Islet precursor cell (in vitro differentiated cells): Measurements from ENCODE around the gene OR1F1.
"Not testable (repeated sequence)": the region's sequence is repeated elsewhere in the genome, so short reads cannot be mapped to it uniquely, and the experiment has no call there.

Source experiments
- DNase-seq: peaks from one replicate; pipeline ENCODE4 v3.0.0-alpha.2; 2018

OR1F1 gene

DNA sequence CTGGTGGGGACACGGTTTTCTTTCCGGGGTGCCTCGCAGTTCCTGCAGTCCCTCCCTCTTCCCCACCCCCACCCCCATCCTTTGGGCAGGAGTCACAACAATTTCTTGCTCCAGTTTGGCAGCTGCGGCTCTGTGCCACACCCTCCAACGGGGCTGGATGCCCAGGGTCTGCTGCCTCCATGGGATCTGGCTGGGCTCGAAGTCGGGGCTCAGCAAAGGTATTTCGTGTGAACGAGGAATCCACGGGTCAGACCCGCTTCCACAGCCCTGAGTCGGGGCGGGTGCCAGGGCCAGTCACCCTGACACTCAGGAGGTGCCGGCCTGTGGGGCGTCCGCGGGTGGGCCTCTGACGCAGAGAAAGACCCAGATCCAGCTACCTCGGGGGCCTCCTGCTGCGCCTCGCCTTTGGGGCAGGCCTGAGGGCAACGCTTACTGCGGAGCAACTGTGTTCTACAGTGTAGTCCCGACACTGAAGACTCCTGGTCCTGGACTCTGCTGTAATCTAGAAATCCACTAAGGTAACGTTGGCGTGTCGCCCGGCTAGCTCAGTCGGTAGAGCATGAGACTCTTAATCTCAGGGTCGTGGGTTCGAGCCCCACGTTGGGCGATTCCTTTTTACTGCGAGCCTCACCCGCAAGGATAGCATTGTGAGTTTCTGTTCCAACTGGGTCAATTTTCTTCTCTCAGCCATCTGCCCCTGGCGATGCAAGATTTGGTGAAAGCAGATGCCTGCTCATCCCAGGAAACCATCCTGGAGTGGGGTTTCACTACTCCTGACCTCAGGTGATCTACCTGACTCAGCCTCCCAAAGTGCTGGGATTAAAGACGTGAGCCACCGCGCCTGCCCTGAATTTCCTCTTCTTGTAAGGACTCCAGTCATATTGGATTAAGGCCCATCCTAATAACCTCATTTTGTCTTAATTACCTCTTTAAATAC is 12.6 kb upstream of the OR1F1 start:
- DNase-seq = peak; percentile 88

DNA sequence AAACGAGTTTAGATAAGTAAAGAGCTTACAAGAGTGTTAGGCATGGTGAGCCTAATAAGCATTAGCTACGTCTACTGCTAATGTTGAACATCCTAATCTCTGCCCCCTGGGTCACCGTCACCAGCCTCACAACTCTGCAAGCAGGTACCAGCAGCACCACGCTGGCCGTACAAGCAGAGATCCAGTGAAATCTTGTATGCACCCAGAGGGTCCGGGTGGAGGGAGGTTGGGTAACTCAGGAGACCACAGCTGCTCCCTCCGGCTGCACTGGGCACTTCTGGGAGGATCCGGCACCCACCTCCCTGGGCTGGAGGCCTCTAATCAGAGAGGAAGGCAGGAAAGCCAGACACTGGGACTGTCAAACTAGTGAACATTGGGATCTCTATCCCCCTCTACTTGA is 8.4 kb upstream of the OR1F1 start:
- DNase-seq = no peak

- DNase-seq = peak; percentile 60
These were observed 7.5 kb upstream of the OR1F1 start for GRCh38 chr16:3180445-3180878.

- not testable (repeated sequence) for DNase-seq
These were observed 5.8 kb upstream of the OR1F1 start for GRCh38 chr16:3182293-3182607.

DNA sequence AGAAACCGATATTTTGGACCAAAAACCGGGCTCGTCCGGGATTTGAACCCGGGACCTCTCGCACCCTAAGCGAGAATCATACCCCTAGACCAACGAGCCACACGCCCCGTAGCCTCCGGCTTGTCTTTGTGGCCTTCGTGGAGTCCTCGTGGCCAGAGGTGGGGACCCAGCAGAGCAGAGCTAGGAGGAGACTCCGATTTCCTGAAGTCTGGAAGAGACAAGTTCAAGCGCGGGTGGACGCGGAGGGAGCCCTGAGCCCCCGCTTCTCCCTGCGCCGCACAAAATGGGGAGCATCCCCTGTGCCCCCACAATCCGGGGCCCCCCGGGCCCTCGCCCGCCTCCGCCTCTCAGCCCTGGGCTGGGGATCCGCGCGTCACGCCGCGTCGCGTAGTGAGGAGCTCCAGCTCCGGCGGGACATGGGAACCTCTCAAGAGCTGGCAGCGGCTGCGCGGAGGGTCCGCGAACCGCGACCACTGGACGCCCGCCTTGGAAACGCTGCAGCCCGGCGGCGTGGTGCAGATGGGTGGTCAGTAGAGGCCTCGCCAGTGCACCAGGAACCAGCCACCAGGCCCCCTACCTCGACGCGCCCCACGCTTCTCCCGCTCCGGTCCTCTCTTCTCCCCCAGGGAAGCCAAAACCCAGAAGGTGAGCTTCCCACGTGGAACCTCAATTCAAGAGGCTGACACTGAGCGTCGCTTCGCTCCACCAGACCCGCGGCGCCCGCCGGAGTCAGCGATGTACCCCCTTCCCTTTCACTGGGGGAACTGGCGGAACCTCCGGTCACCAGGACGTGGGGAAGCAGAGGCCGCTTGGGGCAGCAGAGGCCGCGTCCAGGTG is 5.2 kb upstream of the OR1F1 start:
- peak; percentile 90 for DNase-seq

DNA sequence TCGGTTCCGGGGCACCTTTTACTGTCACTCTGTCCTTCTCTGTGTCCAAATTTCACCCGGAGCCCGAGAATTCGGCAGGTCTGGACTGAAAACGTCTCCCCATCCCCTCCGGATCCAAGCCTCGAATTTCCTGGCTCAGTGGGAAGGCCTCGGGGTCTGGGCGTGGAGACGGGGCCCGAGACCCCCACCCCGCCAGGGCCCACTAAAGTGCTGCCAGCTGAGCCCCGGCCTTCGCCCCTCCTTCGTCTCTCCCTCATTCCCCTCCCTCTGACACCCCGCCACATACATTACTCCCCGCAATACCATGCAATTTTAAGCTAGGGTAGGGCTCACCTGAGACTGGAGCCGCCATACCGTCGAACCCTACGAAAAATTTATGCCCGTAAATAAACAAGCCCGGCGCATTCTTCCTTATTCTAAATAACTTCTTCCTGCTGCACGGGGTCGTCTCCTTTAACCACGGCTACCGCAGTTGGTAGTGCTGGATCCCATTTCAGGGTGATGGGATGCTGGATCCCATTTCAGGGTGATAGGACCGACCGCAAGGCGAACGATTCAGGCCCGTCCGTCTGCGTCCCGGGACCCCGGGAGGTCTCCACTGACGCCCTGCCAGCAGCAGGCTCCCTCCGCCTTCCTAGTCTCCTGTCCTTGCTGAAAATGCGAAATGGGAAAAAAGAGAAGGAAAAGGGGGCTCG is 4.4 kb upstream of the OR1F1 start:
- peak; percentile 72 for DNase-seq

GRCh38 chr16:3186946-3187690 is 886 bp upstream of the OR1F1 start:
- no peak for DNase-seq

DNA sequence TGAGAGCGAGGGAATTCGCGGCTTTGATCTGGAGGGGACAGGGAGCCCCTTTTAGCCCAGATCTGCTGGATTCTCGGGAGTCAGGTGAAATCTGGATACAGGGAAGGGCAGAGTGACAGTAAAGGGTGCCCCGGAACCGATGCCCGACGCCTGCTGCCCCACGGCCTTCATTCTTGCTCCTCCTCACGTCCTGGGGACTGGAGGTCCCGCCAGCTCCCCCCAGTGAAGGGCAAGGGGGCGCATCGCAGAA is 596 bp downstream of the OR1F1 start:
- DNase-seq = no peak

DNA sequence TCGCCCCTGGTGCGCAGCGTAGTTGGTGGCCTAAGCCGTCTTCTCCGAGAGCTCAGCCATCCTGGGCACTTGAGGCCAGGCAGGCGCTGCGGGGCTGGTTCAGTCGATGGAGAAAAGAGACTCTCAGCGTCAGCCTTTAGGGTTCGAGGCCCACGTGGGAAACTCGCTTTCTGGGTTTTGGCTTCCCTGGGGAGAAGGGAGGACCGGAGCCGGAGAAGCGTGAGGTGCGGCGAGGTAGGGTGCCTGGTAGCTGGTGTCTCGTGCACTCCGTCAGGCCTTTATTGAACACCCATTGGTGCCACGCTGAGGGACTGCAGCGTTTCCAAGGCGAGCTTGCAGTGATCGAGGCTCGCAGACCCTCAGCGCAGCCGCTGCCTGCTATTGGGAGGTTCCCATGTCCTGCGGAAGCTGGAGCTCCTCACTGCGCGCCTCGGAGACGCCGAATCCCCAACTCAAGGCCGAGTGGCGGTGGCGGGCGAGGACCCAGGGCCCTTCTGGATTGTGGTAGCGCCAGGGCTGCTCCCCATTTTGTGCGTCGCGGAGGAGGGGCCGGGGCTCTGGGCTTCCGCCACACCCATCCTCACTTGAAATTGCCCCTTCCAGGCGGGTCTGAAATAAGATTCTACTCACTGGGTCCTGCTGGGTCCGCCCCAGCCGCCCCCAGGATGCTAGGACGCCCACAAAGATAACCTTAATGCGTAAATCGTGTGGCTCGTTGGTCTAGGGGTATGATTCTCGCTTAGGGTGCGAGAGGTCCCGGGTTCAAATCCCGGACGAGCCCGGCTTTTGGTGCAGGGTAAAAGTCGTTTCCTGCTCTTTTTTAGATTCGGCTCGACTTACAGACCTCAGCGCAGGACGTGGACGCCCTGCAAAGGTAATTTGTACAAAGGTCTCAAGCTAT is 1.2 kb downstream of the OR1F1 start:
- peak; percentile 83 for DNase-seq

DNA sequence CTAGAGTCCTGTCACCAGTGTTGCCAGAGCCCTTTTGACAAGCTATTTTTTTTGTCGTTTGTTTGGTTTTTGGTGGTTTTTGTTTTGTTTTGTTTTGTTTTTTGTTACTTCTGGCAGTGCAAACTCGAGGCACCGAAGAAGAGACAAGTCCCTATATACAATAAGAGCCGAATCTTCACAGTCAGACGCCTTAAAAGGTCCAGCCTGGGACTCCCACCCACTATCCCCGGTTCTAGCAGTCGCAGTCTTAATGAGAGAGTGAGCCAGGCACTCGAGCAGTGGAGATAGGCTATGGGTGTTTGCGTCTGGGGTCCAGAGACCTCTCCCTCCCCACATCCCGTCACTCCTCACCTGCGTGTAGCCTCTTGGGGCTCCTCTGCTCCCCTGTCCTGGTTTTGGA is 1.9 kb downstream of the OR1F1 start:
- DNase-seq = no peak

GRCh38 chr16:3190949-3191353 is 2.9 kb downstream of the OR1F1 start:
- DNase-seq = no peak

GRCh38 chr16:3192476-3193019 is 4.5 kb downstream of the OR1F1 start:
- DNase-seq = no peak

DNA sequence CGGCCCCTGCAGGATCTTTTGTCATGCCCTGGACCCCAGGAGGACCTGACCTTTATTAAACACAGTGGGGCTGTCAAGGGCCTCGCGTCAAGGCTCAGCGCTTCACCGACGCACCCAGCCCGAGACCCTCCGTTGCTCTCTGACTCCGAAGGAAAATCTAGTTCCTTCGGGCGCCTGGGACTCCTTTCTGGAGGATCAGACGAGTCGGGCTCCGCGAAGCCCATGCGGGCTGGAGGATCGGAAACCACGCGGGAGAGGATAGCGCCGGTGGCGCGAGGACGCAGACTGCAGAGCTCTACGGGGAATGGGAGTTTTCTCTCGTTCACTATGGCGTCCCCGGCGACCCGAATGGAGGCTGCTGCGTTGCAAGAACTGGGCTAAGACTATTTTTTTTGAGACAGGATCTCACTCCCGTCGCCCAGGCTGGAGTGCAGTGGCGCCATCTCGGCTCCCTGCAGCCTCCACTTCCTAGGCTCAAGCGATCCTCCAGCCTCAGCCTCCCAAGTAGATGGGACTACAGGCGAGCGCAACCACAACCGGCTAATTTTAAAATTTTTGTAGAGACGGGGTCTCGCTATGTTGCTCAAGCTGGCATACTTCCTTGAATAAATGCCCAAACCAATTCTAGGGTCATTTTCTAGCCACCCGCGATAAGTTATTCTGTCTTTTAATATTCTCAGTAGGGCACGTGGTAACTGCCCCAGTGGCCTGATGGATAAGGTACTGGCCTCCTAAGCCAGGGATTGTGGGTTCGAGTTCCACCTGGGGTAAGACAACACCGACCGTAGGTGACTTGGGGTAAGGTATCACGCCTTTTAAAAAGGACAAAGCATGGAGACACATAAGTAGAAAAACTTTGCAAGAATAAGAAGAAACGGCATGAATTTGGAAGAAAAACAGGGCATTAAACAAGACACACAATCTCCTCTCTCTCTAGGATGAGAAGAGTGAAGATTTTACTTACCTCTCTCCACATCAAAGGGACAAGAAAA is 5.5 kb downstream of the OR1F1 start:
- DNase-seq = no peak

DNA sequence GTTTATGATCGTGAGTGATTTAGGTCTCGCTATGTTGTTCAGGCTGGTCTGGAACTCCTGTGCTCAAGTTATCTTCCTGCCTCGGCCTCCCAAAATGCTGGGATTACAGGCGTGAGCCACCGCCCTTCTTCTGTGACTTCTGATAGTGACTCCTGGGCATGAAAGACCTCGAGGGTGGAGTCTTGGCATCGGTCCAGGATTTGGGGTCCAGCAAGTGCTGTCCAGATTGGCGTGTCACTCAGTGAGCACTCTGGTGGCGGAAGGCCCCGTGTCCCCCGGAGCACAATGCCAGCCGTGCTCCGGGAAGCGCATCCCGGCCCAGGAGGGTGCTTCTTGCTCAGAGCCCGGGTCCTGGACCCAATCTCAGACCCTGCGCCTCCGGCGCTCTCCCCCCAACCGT is 6.8 kb downstream of the OR1F1 start:
- no peak for DNase-seq

- no peak for DNase-seq
These were observed 8.0 kb downstream of the OR1F1 start for GRCh38 chr16:3195975-3196374.

DNA sequence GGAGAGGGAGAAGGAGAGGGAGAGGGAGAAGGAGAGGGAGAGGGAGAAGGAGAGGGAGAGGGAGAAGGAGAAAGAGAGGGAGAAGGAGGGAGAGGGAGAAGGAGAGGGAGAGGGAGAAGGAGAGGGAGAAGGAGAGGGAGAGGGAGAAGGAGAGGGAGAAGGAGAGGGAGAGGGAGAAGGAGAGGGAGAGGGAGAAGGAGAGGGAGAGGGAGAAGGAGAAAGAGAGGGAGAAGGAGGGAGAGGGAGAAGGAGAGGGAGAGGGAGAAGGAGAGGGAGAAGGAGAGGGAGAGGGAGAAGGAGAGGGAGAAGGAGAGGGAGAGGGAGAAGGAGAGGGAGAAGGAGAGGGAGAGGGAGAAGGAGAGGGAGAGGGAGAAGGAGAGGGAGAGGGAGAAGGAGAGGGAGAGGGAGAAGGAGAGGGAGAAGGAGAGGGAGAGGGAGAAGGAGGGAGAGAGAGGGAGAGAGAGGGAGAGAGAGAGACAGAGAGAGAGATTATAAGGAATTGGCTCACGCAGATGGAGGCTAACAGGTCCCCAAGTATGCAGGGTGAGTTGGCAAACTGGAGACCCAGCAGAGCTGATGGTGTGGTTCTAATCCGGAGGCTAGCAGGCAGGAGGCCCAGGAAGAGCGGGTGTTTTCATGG is 9.8 kb downstream of the OR1F1 start:
- not testable (repeated sequence) for DNase-seq

DNA sequence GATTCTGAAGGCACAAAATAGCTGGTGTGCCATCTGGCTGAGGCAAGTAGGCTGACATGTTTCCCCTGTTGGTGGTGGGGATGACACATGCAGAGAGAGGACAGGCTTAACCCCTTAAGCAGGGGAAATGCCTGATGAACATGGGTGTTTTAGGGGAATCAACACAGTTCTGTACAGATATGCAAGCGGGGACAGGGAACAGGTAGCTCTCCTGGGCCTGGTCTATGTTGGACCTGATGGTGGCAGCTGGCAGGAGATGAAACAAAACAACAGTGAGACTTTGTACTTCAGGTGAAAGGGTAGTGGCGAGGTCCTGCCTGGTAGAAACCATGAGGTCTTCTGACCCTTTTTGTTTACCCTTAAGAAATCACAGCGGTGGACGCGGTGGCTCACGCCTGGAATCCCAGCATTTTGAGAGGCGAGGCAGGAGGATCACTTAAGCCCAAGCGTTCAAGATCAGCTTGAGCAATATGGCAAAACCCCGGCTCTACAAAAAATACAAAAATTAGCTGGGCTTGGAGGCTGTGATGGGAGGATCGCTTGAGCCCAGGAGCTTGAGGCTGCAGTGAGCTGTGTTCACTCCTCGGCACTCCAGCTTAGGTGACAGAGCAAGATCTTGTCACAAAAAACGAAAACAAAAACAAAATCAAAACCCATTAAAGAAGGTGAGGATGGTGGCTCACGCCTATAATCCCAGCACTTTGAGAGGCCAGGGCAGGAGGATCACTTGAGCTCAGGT is 10.5 kb downstream of the OR1F1 start:
- no peak for DNase-seq

DNA sequence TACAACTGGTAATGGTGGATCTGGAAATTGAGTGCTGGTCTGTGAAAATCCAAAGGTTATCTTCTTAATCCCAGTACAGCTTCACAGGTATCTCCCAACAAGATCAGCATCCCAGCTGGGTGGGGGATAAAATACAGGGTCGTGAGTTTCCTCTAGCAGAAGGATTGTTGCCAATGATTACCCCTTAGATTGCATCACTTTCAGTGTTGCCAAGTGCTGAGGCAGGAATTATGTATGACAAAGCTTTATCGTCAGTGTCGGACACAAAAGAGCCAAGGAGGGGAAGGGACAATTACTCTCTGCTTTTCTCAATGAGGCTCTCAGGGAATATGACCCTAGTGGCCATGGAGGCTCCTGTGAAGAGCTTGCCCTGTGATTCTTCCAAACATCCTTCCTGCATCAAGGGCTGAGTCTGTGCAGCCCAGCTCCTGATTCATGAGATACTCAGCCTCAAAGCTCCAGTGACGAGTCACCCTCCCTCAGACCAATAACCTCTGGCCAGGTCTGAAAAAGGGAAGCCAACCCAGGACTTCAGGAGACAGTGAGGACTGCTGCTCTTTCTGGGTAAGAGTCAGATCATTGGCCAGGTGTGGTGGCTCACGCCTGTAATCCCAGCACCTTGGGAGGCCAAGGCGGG is 15.0 kb downstream of the OR1F1 start:
- no peak for DNase-seq

GRCh38 chr16:3205939-3206338 is 17.9 kb downstream of the OR1F1 start:
- not testable (repeated sequence) for DNase-seq
